Measurements from ENCODE around the gene PILRB. TPM values are rescaled to one million over a fixed set of nuclear protein-coding genes. Genes with fewer than 3 reads are reported as not detected.

The PILRB gene
- total and polyA plus RNA-seq, 8 donors: 14.7 to 218 (median 23.2) TPM

DNA sequence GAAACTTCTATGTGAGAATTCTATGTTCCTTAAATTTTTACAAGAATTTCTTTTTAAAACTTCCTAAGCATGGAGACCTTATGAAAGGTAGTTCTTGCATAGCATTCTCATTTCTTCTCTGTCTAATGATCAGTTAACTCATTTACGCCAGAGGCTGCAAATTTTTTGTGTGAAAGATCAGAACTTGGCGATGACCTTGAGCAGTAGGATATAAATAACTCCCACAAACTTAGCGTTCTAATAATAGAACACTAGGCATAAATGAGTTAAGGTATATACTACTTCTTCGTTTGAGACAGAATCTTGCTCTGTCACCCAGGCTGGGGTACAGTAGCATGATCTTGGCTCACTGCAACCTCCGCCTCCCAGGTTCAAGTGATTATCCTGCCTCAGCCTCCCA lies 29.0 kb downstream of the PILRB start:
- Histone ChIP-seq H3K27ac (no peak overlapping the region), H3K27me3 (no peaks in the 10 kb centered on the region), H3K4me3 (no peak overlapping the region), H3K4me1 (no peaks in the 10 kb centered on the region), H3K9me3 (no peaks in the 10 kb centered on the region), H3K36me3 (no peaks in the 10 kb centered on the region)
- DNase-seq: no peak
- intact Hi-C loops (cut with DNase I): no loop called here
- ATAC-seq: no peak
- WGBS, 2 donors: 28 to 35% methylated on average over 5 of the region's 5 CpGs
- no peak for FAIRE-seq
- TF ChIP-seq, protein P1, sequence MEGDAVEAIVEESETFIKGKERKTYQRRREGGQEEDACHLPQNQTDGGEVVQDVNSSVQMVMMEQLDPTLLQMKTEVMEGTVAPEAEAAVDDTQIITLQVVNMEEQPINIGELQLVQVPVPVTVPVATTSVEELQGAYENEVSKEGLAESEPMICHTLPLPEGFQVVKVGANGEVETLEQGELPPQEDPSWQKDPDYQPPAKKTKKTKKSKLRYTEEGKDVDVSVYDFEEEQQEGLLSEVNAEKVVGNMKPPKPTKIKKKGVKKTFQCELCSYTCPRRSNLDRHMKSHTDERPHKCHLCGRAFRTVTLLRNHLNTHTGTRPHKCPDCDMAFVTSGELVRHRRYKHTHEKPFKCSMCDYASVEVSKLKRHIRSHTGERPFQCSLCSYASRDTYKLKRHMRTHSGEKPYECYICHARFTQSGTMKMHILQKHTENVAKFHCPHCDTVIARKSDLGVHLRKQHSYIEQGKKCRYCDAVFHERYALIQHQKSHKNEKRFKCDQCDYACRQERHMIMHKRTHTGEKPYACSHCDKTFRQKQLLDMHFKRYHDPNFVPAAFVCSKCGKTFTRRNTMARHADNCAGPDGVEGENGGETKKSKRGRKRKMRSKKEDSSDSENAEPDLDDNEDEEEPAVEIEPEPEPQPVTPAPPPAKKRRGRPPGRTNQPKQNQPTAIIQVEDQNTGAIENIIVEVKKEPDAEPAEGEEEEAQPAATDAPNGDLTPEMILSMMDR (IDR thresholded peaks at IDR 0.05): no peak

- 80 to 81% methylated on average over 2 of the region's 2 CpGs for WGBS, 2 donors
- no peak for DNase-seq
- no peak overlapping the region for H3K27ac ChIP-seq
- peak; percentile 20 for FAIRE-seq
- intact Hi-C loops (cut with DNase I): no loop called here
- H3K4me1 ChIP-seq: no peaks in the 10 kb centered on the region
- H3K27me3 ChIP-seq: no peaks in the 10 kb centered on the region
- no peak for ATAC-seq
- TF ChIP-seq, protein P1 (IDR thresholded peaks at IDR 0.05): no peak
- no peaks in the 10 kb centered on the region for H3K9me3 ChIP-seq
- no peak overlapping the region for H3K4me3 ChIP-seq
- H3K36me3 ChIP-seq: no peaks in the 10 kb centered on the region
Observed at GRCh38 chr7:100387695-100388094, 29.8 kb downstream of the PILRB start.

DNA sequence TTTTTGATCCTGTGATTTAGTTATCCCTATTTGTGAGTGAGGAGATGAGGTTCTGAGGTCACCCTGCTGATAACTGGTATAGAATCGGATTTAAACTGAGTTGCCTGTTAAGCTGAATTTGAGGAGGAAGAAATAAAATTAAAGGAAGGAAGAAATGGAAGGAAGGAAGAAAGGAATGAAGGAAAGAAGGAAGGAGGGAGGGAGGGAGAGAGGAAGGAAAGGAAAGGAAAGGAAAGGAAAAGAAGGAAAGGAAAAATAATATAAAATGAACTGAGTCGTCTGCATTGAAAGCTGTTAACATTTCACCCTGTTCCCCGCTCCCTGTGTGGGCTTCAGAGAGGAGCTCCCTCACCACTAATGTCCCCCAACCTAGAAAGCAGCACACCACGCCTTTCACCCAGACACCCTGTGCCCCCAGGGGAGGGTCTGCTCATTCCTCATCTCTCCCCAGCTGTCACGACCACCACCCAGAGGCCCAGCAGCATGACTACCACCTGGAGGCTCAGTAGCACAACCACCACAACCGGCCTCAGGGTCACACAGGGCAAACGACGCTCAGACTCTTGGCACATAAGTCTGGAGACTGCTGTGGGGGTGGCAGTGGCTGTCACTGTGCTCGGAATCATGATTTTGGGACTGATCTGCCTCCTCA lies 31.6 kb downstream of the PILRB start:
- no peak for ATAC-seq
- no peak overlapping the region for H3K4me3 ChIP-seq
- H3K36me3 ChIP-seq: no peaks in the 10 kb centered on the region
- no peaks in the 10 kb centered on the region for H3K4me1 ChIP-seq
- TF ChIP-seq, protein P1 (IDR thresholded peaks at IDR 0.05): no peak
- no peaks in the 10 kb centered on the region for H3K9me3 ChIP-seq
- FAIRE-seq: no peak
- 53% methylated on average over 9 of the region's 9 CpGs for WGBS, 2 donors
- DNase-seq: no peak
- H3K27ac ChIP-seq: no peak overlapping the region
- intact Hi-C loops (cut with DNase I): no loop called here
- no peaks in the 10 kb centered on the region for H3K27me3 ChIP-seq

- H3K27ac ChIP-seq: no peak overlapping the region
- no peak for FAIRE-seq
Observed at GRCh38 chr7:100390286-100391009, 32.5 kb downstream of the PILRB start.

More at GRCh38 chr7:100390286-100391009, 32.5 kb downstream of the PILRB start:
- no peak overlapping the region for H3K4me3 ChIP-seq
- H3K36me3 ChIP-seq: no peaks in the 10 kb centered on the region
- no peaks in the 10 kb centered on the region for H3K9me3 ChIP-seq
- no peaks in the 10 kb centered on the region for H3K4me1 ChIP-seq
- intact Hi-C loops (cut with DNase I): no loop called here
- DNase-seq (no peak), ATAC-seq (no peak)
- WGBS, 2 donors: 52 to 56% methylated on average over 3 of the region's 3 CpGs
- H3K27me3 ChIP-seq: no peaks in the 10 kb centered on the region
- TF ChIP-seq, protein P1 (IDR thresholded peaks at IDR 0.05): no peak
